HG03135 (cell line): ENCODE measurements around the gene GIPC3.

ENCODE experiments used
- ATAC-seq: cut with Tn5 transposase; IDR thresholded peaks from one replicate; pipeline ENCODE4 v1.9.1; 2021; ENCODE audit warnings: mild to moderate bottlenecking, moderate library complexity; ENCODE audit not compliant: unreplicated experiment

Gene GIPC3

GRCh38 chr19:3585301-3586126, at the start of gene GIPC3:
Gene GIPC3, plus strand, starts transcription at chr19:3585478. Its CDS starts 120 bp downstream, at chr19:3585598.
- ATAC-seq = no peak

GRCh38 chr19:3535563-3535965, 49.7 kb upstream of the GIPC3 start:
- ATAC-seq = no peak

- ATAC-seq = no peak
Measured at GRCh38 chr19:3535981-3536380, 49.3 kb upstream of the GIPC3 start.

- ATAC-seq = no peak
Measured at GRCh38 chr19:3536429-3537100, 48.7 kb upstream of the GIPC3 start.

GRCh38 chr19:3537101-3537437, 48.2 kb upstream of the GIPC3 start:
- ATAC-seq = no peak

GRCh38 chr19:3537438-3538240, 47.6 kb upstream of the GIPC3 start:
- no peak for ATAC-seq

- no peak for ATAC-seq
Measured at GRCh38 chr19:3538258-3538929, 46.9 kb upstream of the GIPC3 start.

- no peak for ATAC-seq
Measured at GRCh38 chr19:3538965-3539755, 46.1 kb upstream of the GIPC3 start, which contains the start of gene TEKTIP1. Gene TEKTIP1, plus strand, starts transcription at chr19:3539174. Its CDS starts 4 bp downstream, at chr19:3539178.

- no peak for ATAC-seq
Measured at GRCh38 chr19:3539756-3540118, 45.5 kb upstream of the GIPC3 start.

GRCh38 chr19:3543150-3544057, 41.9 kb upstream of the GIPC3 start:
- ATAC-seq = no peak

- no peak for ATAC-seq
Measured at GRCh38 chr19:3544058-3544376, 41.3 kb upstream of the GIPC3 start.

- no peak for ATAC-seq
Measured at GRCh38 chr19:3544742-3545668, 40.3 kb upstream of the GIPC3 start.

- ATAC-seq = no peak
Measured at GRCh38 chr19:3545669-3546034, 39.6 kb upstream of the GIPC3 start.

- no peak for ATAC-seq
Measured at GRCh38 chr19:3546119-3546518, 39.2 kb upstream of the GIPC3 start.

- no peak for ATAC-seq
Measured at GRCh38 chr19:3547301-3547731, 38.0 kb upstream of the GIPC3 start.

GRCh38 chr19:3547767-3548282, 37.5 kb upstream of the GIPC3 start:
- no peak for ATAC-seq

GRCh38 chr19:3548606-3549005, 36.7 kb upstream of the GIPC3 start:
- no peak for ATAC-seq

- no peak for ATAC-seq
Measured at GRCh38 chr19:3549816-3550215, 35.5 kb upstream of the GIPC3 start.
